H1 (cell line): Measurements from ENCODE around the gene CDK9. TPM values are rescaled to one million over a fixed set of nuclear protein-coding genes. Genes with fewer than 3 reads are reported as not detected.
A peak's percentile ranks its signal among the peaks of the same experiment; 100 is the strongest.

Experiments used
- ASH2L ChIP-seq: fragments of 200-600, 300-600 bp; sonication (generic); IDR thresholded peaks from one replicate; pipeline ENCODE4 v1.7.1; 2017; ENCODE audit warnings: low read length
- E2F6 ChIP-seq: IDR thresholded peaks from 2 replicates; pipeline ENCODE4 v1.6.1; 2012; ENCODE audit warnings: inconsistent platforms
- GTF2F1 ChIP-seq: IDR thresholded peaks from 2 replicates; pipeline ENCODE4 v1.6.1; 2012; ENCODE audit warnings: low read depth, low read length, improper control_type of control experiment, borderline replicate concordance
- JUND ChIP-seq: IDR thresholded peaks from 2 replicates; pipeline ENCODE4 v1.6.1; 2011; ENCODE audit warnings: mild to moderate bottlenecking, improper control_type of control experiment, low read length
- RFX5 ChIP-seq: IDR thresholded peaks from 2 replicates; pipeline ENCODE4 v1.6.1; 2011; ENCODE audit warnings: low read depth, low read length, improper control_type of control experiment, borderline replicate concordance
- SP1 ChIP-seq: IDR thresholded peaks from 2 replicates; pipeline ENCODE4 v1.6.1; 2011; ENCODE audit warnings: low read depth, low read length
- TAF7 ChIP-seq: optimal IDR thresholded peaks from 2 replicates; pipeline ENCODE3; 2011; ENCODE audit warnings: low read depth, mild to moderate bottlenecking, inconsistent platforms, low read length, moderate library complexity, borderline replicate concordance
- polyA plus RNA-seq, 7 experiments: library from polyadenylated mRNA; depleted of rRNA in 3 of 7; stranded (reverse) in 5 of 7; unstranded in 2 of 7; fragments of >200 nt in 5 of 7; fragments of 200-250 nt in 2 of 7; gene quantifications; 1 replicate in 5 of 7; 2 replicates in 1 of 7; 4 replicates in 1 of 7; pipeline versions ENCODE4 v1.2.1 to v1.2.3, GENCODE V29; 2011 to 2013; ENCODE audit warnings: missing spikeins in 2 of 7, mixed read lengths in 2 of 7
- total RNA-seq: library from RNA; stranded (reverse); fragmentation: NEBNext Ultra II Directional; extraction: Animal tissue kit (Norgen Biotek cat#: 25700); gene quantifications from 2 replicates; pipeline ENCODE4 v1.2.1, GENCODE V29; 2021

The CDK9 gene
- total and polyA plus RNA-seq, 2 of the 8 experiments (the other 6 are each of a cell fraction or from before 2014, with no cell fraction given), result 69.1 to 87.5 TPM

GRCh38 chr9:127741831-127742434 lies 43.9 kb upstream of the CDK9 start (continued):
- TF ChIP-seq E2F6, result no peak
- TF ChIP-seq SP1, result peak; percentile 58; the same call in 1 of the 2 replicates
- no peak for TF ChIP-seq JUND
- TF ChIP-seq TAF7, result no peak
- TF ChIP-seq RFX5, result no peak
- TF ChIP-seq ASH2L, result peak; percentile 45
- TF ChIP-seq GTF2F1, result no peak
